HL-60 (cell line): ENCODE data around the gene ICAM2.
A peak's percentile ranks its signal among the peaks of the same experiment; 100 is the strongest.

Experiments used
- CTCF ChIP-seq: IDR thresholded peaks from one replicate; pipeline ENCODE4 v1.5.1; 2011; ENCODE audit warnings: low read length, control low read depth, inconsistent platforms; ENCODE audit not compliant: insufficient read depth
- GABPA ChIP-seq: IDR thresholded peaks from 2 replicates; pipeline ENCODE4 v1.6.1; 2012; ENCODE audit warnings: low read depth
- POLR2AphosphoS5 ChIP-seq: IDR thresholded peaks from 2 replicates; pipeline ENCODE4 v1.6.1; 2012; ENCODE audit warnings: low read depth
- REST ChIP-seq: IDR thresholded peaks from 2 replicates; pipeline ENCODE4 v1.6.1; 2012; ENCODE audit warnings: low read depth; ENCODE audit not compliant: insufficient replicate concordance
- SPI1 ChIP-seq: IDR thresholded peaks from 2 replicates; pipeline ENCODE4 v1.6.1; 2012; ENCODE audit warnings: low read depth, mild to moderate bottlenecking, borderline replicate concordance

GRCh38 chr17:63954402-63955063 is 65.9 kb downstream of the ICAM2 start:
- TF ChIP-seq POLR2AphosphoS5 (no peak), CTCF (no peak), REST (no peak), GABPA (no peak), SPI1 (peak; percentile 78; the same call in 1 of the 2 replicates)
